ENCODE data around the gene DDIT3. TPM values are rescaled to one million over a fixed set of nuclear protein-coding genes. Genes with fewer than 3 reads are reported as not detected.

DDIT3 gene
- total and polyA plus RNA-seq, 2 of the 13 experiments (the other 11 are each of a cell fraction or from before 2014, with no cell fraction given) = 27.5 to 48.7 TPM

GRCh38 chr12:57487597-57488401, 32.5 kb downstream of the DDIT3 start, which contains the start of gene MARS1 (continued):
- TF ChIP-seq ZHX2 (IDR thresholded peaks at IDR 0.05; ENCODE audit: low read depth) (no peak; the same call in 1 of the 2 replicates), ZHX2 (CRISPR knock-in tag; IDR thresholded peaks at IDR 0.05; ENCODE audit: borderline replicate concordance) (no peak), ZKSCAN5 (CRISPR knock-in tag; IDR thresholded peaks at IDR 0.05) (no peak), ZNF337 (CRISPR knock-in tag; IDR thresholded peaks at IDR 0.05; ENCODE audit: borderline replicate concordance, low read depth) (no peak), NCOR1 (IDR thresholded peaks at IDR 0.05; ENCODE audit: borderline replicate concordance, low read length) (no peak; the same call in 1 of the 2 replicates), ZSCAN21 (CRISPR knock-in tag; IDR thresholded peaks at IDR 0.05; ENCODE audit: borderline replicate concordance) (no peak), SNAI1 (CRISPR knock-in tag; IDR thresholded peaks at IDR 0.05; ENCODE audit: borderline replicate concordance) (no peak), ZNF776 (CRISPR knock-in tag; IDR thresholded peaks at IDR 0.05) (no peak), HIVEP1 (CRISPR knock-in tag; IDR thresholded peaks at IDR 0.05) (peak; percentile 70), GATAD1 (CRISPR knock-in tag; IDR thresholded peaks at IDR 0.05) (peak; percentile 92), ZNF639 (CRISPR knock-in tag; conservative IDR thresholded peaks at IDR 0.05) (peak; percentile 80), MAFF (IDR thresholded peaks at IDR 0.05; ENCODE audit: low read depth, low read length) (no peak), ZNF143 (CRISPR knock-in tag; IDR thresholded peaks at IDR 0.05) (peak; percentile 96), ZNF672 (CRISPR knock-in tag; IDR thresholded peaks at IDR 0.05) (no peak), ZEB1 (IDR thresholded peaks at IDR 0.05; ENCODE audit: insufficient replicate concordance, low read depth) (peak; percentile 44), BRF2 (CRISPR knock-in tag; IDR thresholded peaks at IDR 0.05) (no peak), ZNF362 (CRISPR knock-in tag; IDR thresholded peaks at IDR 0.05; ENCODE audit: borderline replicate concordance) (peak; percentile 100), ZBTB37 (CRISPR knock-in tag; IDR thresholded peaks at IDR 0.05) (no peak)

Measured in HepG2 (cell line).